ENCODE measurements around the gene ZNF79. TPM values are rescaled to one million over a fixed set of nuclear protein-coding genes. Genes with fewer than 3 reads are reported as not detected.

ZNF79 gene
- total and polyA plus RNA-seq, 2 of the 4 experiments (the other 2 are of a cell fraction) = 5.6 to 15.4 TPM

DNA sequence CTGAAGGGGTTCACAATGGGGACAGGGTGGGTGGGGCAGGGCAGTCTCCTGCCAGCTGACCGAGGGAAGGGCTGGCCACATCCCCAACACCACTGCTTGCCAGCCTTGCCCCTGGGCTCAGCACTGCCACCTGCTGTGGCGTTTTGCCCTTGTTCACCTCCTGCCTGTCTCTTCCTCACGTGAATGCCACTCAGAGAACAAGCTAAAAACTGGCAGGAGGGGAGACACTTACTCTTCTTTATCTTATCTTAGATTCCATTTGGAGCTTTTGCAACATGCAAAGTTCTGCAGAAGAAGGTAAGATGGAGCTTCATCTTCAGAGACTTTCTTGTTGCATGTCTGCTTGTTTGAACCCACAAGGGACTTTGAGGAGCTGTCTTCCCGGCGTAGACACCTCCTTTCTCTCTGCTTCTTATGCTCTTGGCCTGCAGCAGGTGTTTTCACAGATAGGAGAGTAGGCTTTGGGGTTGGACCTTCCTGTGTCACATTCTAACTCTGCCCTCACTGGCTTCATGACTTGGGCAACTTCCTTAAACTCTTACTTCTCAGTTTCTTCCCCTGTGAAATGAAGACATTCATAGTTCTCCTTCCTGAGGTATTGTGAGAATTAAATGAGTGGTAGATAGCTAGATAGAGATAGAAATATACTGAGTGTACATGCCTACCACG is 31.3 kb downstream of the ZNF79 start:
- dilution Hi-C loops (cut with HindIII; ENCODE audit: low sequenced_read_pairs, unreplicated experiment) (no loop called here), in situ Hi-C loops (cut with MboI; ENCODE audit: low sequenced_read_pairs) (no loop called here), intact Hi-C loops (cut with micrococcal nuclease) (no loop called here)
- Histone ChIP-seq H3K18ac (ENCODE audit: low read depth, low read length) (no peak overlapping the region), H2AK9ac (replicated peaks; ENCODE audit: low read depth, low read length, poor library complexity) (peak overlapping the region; percentile 70), H3K4me2 (ENCODE audit: low read depth, low read length) (no peak overlapping the region), H3K27ac (ENCODE audit: insufficient read depth, low read length) (no peak overlapping the region), H3K79me1 (ENCODE audit: low read depth in 1 of 2, low read length in 2 of 2) (peaks cover 21 to 27% of the 10 kb centered on the region in 2 experiments), H3K4me1 (ENCODE audit: control insufficient read depth, insufficient read depth, low read length) (peaks cover 5% of the 10 kb centered on the region), H3K9me3 (ENCODE audit: control insufficient read depth, insufficient read depth, low read length) (no peaks in the 10 kb centered on the region), H2AFZ (replicated peaks; ENCODE audit: low read length, poor library complexity) (no peak overlapping the region), H2BK20ac (ENCODE audit: low read depth, low read length) (no peak overlapping the region), H4K5ac (ENCODE audit: low read depth, low read length) (no peak overlapping the region), H3K4ac (ENCODE audit: low read depth, low read length) (no peak overlapping the region), H3K36me3 (ENCODE audit: control insufficient read depth, insufficient read depth, low read length) (peaks cover 27% of the 10 kb centered on the region), H3K4me3 (ENCODE audit: insufficient read depth, low read depth, low read length) (no peak overlapping the region), H3K14ac (replicated peaks; ENCODE audit: low read depth, low read length) (no peak overlapping the region), H3K9me1 (ENCODE audit: insufficient read depth, low read length) (peaks cover 11% of the 10 kb centered on the region), H3K56ac (ENCODE audit: extremely low read depth, insufficient read depth, low read length) (no peak overlapping the region), H2BK5ac (ENCODE audit: low read depth, low read length, poor library complexity, severe bottlenecking) (no peak overlapping the region), H2AK5ac (ENCODE audit: low read depth, low read length) (no peak overlapping the region), H4K8ac (ENCODE audit: low read depth in 2 of 2, low read length in 2 of 2) (no peak overlapping the region), H3K9ac (ENCODE audit: low read depth, low read length) (no peak overlapping the region), H4K20me1 (ENCODE audit: insufficient read depth, low read length) (peaks cover 8% of the 10 kb centered on the region), H2BK120ac (ENCODE audit: low read depth, low read length) (no peak overlapping the region), H3K23ac (ENCODE audit: low read depth, low read length) (no peak overlapping the region), H2BK15ac (ENCODE audit: low read depth, low read length) (no peak overlapping the region), H4K91ac (ENCODE audit: insufficient read depth, low read depth, low read length) (no peak overlapping the region), H3K27me3 (ENCODE audit: control insufficient read depth, insufficient read depth, low read length) (no peaks in the 10 kb centered on the region)
- no peak for ATAC-seq (ENCODE audit: low read depth)
- ChIA-PET POLR2A (ENCODE audit: unreplicated experiment) (interaction anchor here (0.8 kb wide), 1 partner anchor 11 kb away, joined by 3 read pairs; no protein-coding TSS in a partner anchor), CTCF (no interaction called here)
- DNase-seq = no peak
- BruUV-seq (replicated peaks) = no TSS peak
- TF ChIP-seq USF2 (IDR thresholded peaks at IDR 0.05; ENCODE audit: low read depth, low read length) = no peak
- TF ChIP-seq SMC3 (IDR thresholded peaks at IDR 0.05; ENCODE audit: low read depth, low read length) = 0 out of 2 replicates have a peak, but pooled peaks have one; percentile 12
- no peak for TF ChIP-seq NFE2L2 (IDR thresholded peaks at IDR 0.05; ENCODE audit: low read depth, low read length)
- TF ChIP-seq CTCF (conservative IDR thresholded peaks at IDR 0.05; ENCODE audit: low read depth, low read length) = peak; percentile 18; the same call in 1 of the 2 replicates
- no peak for TF ChIP-seq RCOR1 (IDR thresholded peaks at IDR 0.05; ENCODE audit: insufficient replicate concordance, low read length)
- TF ChIP-seq RAD21 (IDR thresholded peaks at IDR 0.05; ENCODE audit: low read length) = no peak; the same call in 1 of the 2 replicates
- no peak for TF ChIP-seq FOS (IDR thresholded peaks at IDR 0.05; ENCODE audit: low read depth, low read length)
- no peak for TF ChIP-seq BHLHE40 (IDR thresholded peaks at IDR 0.05; ENCODE audit: low read depth, low read length)
- no CpG with 5 or more reads among the region's 6 CpGs for WGBS, 2 experiments (ENCODE audit: extremely low coverage in 2 of 2, insufficient read length in 1 of 2)

All from IMR-90 (cell line).